A549 (cell line): ENCODE results near the gene CT45A9. TPM values are rescaled to one million over a fixed set of nuclear protein-coding genes. Genes with fewer than 3 reads are reported as not detected.
"Not testable (repeated sequence)": the region's sequence is repeated elsewhere in the genome, so short reads cannot be mapped to it uniquely, and the experiment has no call there.

Experiments used
- ATAC-seq, 2 experiments: fragments of 200-7000 bp in 1 of 2; fragments of >200 bp in 1 of 2; cut with Nextera tagmentation in 1 of 2; cut with Tn5 transposase in 1 of 2; 3 replicates each; pipeline versions ENCODE4 v1.8.0 to v1.9.1; 2018 to 2020; ENCODE audit warnings: mild to moderate bottlenecking in 1 of 2, moderate library complexity in 1 of 2
- CTCF ChIA-PET: fragments of 300-600 bp; sonication (Branson Sonifier 250); formaldehyde crosslinking; extraction: SDS; loops from one replicate; lab custom pipeline; 2021; ENCODE audit warnings: antibody characterized with exemption, inconsistent platforms; lab: Yijun Ruan, JAX
- POLR2A ChIA-PET: fragments of 350-600 bp; formaldehyde crosslinking; extraction: SDS; loops from one replicate; lab custom pipeline; 2021; ENCODE audit warnings: antibody characterized with exemption, inconsistent platforms; lab: Yijun Ruan, JAX
- DNase-seq, 2 experiments: peaks; one replicate each; pipeline versions ENCODE4 v3.0.0 to v3.0.0-alpha.2; 2011 to 2016; ENCODE audit warnings: low read depth in 1 of 2, low spot score in 1 of 2
- FAIRE-seq: peaks from 2 replicates; lab custom pipeline; 2011; peaks lifted over from hg19 to GRCh38; lab: Jason Lieb, UNC
- H3K27ac ChIP-seq, 2 experiments: fragments of >200 bp; sonication (Bioruptor Twin); formaldehyde crosslinking; 3 replicates each; pipeline ENCODE4 v1.5.1; 2016 to 2017
- H3K4me1 ChIP-seq: fragments of >200 bp; sonication (Bioruptor Twin); formaldehyde crosslinking; 3 replicates; pipeline ENCODE4 v1.6.1; 2016
- H3K4me2 ChIP-seq: fragments of >200 bp; sonication (Bioruptor Twin); formaldehyde crosslinking; 3 replicates; pipeline ENCODE4 v1.6.1; 2016
- H3K4me3 ChIP-seq: fragments of >200 bp; sonication (Bioruptor Twin); formaldehyde crosslinking; 3 replicates; pipeline ENCODE4 v1.5.1; 2016
- H3K9me3 ChIP-seq: fragments of >200 bp; sonication (Bioruptor Twin); formaldehyde crosslinking; 3 replicates; pipeline ENCODE4 v1.6.1; 2016
- CEBPB ChIP-seq, 2 experiments: fragments of >200 bp in 1 of 2; sonication (Bioruptor Twin) in 1 of 2; formaldehyde crosslinking in 1 of 2; IDR thresholded peaks; 2 replicates each; pipeline ENCODE4 v1.6.1; 2012 to 2016
- EHF ChIP-seq: fragments of 250-450 bp; sonication (Bioruptor Pico); IDR thresholded peaks from 2 replicates; pipeline ENCODE4 v1.5.0; 2020; ENCODE audit warnings: mild to moderate bottlenecking
- ESRRA ChIP-seq: fragments of 150-350 bp; IDR thresholded peaks from 2 replicates; pipeline ENCODE4 v1.6.1; 2014; ENCODE audit warnings: mild to moderate bottlenecking, low read length, borderline replicate concordance
- HEYL ChIP-seq: fragments of 250-450 bp; sonication (Bioruptor Pico); IDR thresholded peaks from 2 replicates; pipeline ENCODE4 v1.8.0; 2021; ENCODE audit warnings: mild to moderate bottlenecking, moderate library complexity
- HOXA7 ChIP-seq: fragments of 250-450 bp; sonication (Bioruptor Pico); IDR thresholded peaks from 2 replicates; pipeline ENCODE4 v1.5.0; 2020; ENCODE audit warnings: mild to moderate bottlenecking, moderate library complexity
- HOXB5 ChIP-seq: fragments of 250-450 bp; sonication (Bioruptor Pico); IDR thresholded peaks from 2 replicates; pipeline ENCODE4 v1.5.0; 2020; ENCODE audit warnings: mild to moderate bottlenecking, moderate library complexity
- MAFK ChIP-seq: fragments of 450-650 bp; IDR thresholded peaks from 2 replicates; pipeline ENCODE4 v1.6.1; 2014; ENCODE audit not compliant: partially characterized antibody
- MYC ChIP-seq: IDR thresholded peaks from 2 replicates; pipeline ENCODE4 v1.6.1; 2012; ENCODE audit warnings: mild to moderate bottlenecking, inconsistent platforms, low read length, improper control_type of control experiment, borderline replicate concordance
- RCOR1 ChIP-seq: fragments of 150-350 bp; IDR thresholded peaks from 2 replicates; pipeline ENCODE4 v1.6.1; 2014; ENCODE audit warnings: antibody characterized with exemption, low read length, low read depth
- RFX5 ChIP-seq: fragments of 450-650 bp; IDR thresholded peaks from 2 replicates; pipeline ENCODE4 v1.7.1; 2014; ENCODE audit warnings: antibody characterized with exemption, mild to moderate bottlenecking, moderate library complexity
- RNF2 ChIP-seq: fragments of 200-600 bp; sonication (generic); IDR thresholded peaks from 2 replicates; pipeline ENCODE4 v1.6.1; 2016; ENCODE audit warnings: low read depth, mild to moderate bottlenecking, antibody characterized with exemption, moderate library complexity, borderline replicate concordance
- SMC3 ChIP-seq: fragments of >200 bp; sonication (Bioruptor Twin); formaldehyde crosslinking; IDR thresholded peaks from 3 replicates; pipeline ENCODE4 v1.6.1; 2018; ENCODE audit warnings: inconsistent platforms
- ZC3H11A ChIP-seq: fragments of 450-650 bp; IDR thresholded peaks from 2 replicates; pipeline ENCODE4 v1.6.1; 2014; ENCODE audit warnings: antibody characterized with exemption, mild to moderate bottlenecking
- ZFP36 ChIP-seq: fragments of 450-650 bp; IDR thresholded peaks from 2 replicates; pipeline ENCODE4 v1.6.1; 2014; ENCODE audit warnings: borderline replicate concordance; ENCODE audit not compliant: partially characterized antibody
- ZNF302 ChIP-seq: fragments of 250-450 bp; sonication (Bioruptor Pico); IDR thresholded peaks from 2 replicates; pipeline ENCODE4 v1.9.0; 2021; ENCODE audit warnings: inconsistent platforms, mild to moderate bottlenecking, moderate library complexity
- ZSCAN20 ChIP-seq: fragments of 250-450 bp; sonication (Bioruptor Pico); IDR thresholded peaks from 2 replicates; pipeline ENCODE4 v1.8.0; 2022; ENCODE audit warnings: mild to moderate bottlenecking, moderate library complexity
- WGBS: methylation state at CpG from one replicate; pipeline ENCODE4 v1.1.6; 2017; ENCODE audit errors: missing lambda C conversion rate; 5-methylcytosine and 5-hydroxymethylcytosine counted together
- polyA plus RNA-seq, 4 experiments: library from polyadenylated mRNA; depleted of rRNA in 3 of 4; stranded (reverse); fragments of >200 nt; fragmentation: RNase III in 1 of 4; extraction: RNeasy Plus Mini Kit Qiagen cat#74134 plus additional on column Dnase treatment in 1 of 4; gene quantifications; 2 replicates in 3 of 4; 3 replicates in 1 of 4; pipeline ENCODE4 v1.2.3, GENCODE V29; 2011 to 2017
- TF ChIP-seq, protein P1 (sequence below): IDR thresholded peaks from 2 replicates; pipeline ENCODE4 v1.6.1; 2012; ENCODE audit warnings: low read depth, borderline replicate concordance
- TF ChIP-seq, protein P2 (sequence below): fragments of 450-650 bp; IDR thresholded peaks from 2 replicates; pipeline ENCODE4 v1.6.1; 2014; ENCODE audit warnings: antibody characterized with exemption
- TF ChIP-seq, protein P3 (sequence below): fragments of 150-350 bp; IDR thresholded peaks from 2 replicates; pipeline ENCODE4 v1.6.1; 2014; ENCODE audit warnings: low read depth, mild to moderate bottlenecking, low read length
- TF ChIP-seq, protein P4 (sequence below): fragments of >200 bp; sonication (Bioruptor Twin); formaldehyde crosslinking; IDR thresholded peaks from 2 replicates; pipeline ENCODE4 v1.6.1; 2016
- TF ChIP-seq, protein P5 (sequence below): IDR thresholded peaks from 2 replicates; pipeline ENCODE4 v1.6.1; 2012

The CT45A9 gene
- polyA plus RNA-seq, 2 of the 4 experiments (the other 2 are of a cell fraction), result not detected

DNA sequence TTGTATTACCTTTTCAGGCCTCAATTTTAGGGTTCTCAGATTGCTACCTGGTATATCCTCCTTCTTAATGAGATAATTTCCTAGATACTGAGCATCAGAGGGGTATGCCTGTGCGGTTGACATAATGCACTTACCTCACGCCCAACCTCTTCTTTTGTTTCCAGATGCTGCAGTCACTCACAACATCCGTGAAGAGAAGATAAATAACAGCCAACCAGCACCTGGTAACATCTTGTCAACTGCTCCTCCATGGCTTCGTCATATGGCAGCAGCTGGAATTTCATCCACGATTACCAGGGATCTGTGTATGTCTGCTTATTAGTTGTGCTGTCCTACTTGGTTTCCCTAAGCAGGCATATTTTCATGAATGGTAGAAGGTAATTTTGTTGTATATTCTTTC, 38.6 kb upstream of the CT45A9 start (continued):
- no peak for TF ChIP-seq MYC
- no peak for TF ChIP-seq RCOR1
- no peak for TF ChIP-seq ZFP36
- TF ChIP-seq, protein P1, sequence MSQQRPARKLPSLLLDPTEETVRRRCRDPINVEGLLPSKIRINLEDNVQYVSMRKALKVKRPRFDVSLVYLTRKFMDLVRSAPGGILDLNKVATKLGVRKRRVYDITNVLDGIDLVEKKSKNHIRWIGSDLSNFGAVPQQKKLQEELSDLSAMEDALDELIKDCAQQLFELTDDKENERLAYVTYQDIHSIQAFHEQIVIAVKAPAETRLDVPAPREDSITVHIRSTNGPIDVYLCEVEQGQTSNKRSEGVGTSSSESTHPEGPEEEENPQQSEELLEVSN, result no peak

DNA sequence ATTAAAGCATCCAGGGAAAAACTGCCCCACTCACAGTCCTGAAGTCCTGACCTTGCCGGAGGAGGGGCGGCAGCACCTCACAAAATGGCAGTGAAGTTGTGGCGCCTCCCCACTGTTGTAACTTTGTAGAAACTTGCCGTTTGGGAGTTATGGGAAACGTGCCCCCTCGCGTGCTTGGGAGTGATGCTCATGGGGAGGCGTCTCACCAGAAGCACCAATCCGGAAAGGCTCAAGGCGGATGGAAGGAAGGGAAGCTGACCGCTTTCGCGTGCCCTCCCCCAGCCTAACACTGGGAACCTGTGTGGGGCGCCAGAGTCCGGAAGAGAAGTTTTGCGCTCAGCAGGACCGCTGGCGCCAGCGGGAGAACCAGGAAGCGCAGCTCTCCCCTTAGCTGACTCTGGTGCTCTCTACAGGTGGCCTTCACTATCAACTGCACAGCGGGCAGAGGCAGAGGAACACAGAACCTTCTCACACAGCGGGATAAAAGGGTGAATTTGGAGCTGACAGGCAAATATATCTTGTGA, 21.7 kb upstream of the CT45A9 start, which contains the start of the genes CT45A10 and SAGE1:
Gene CT45A10 (minus strand): TSS at position 151 of the 524 bp plus-strand sequence. CDS start 8,100 bp downstream, outside the sequence.
Gene SAGE1 (plus strand): TSS at position 423 of the 524 bp plus-strand sequence. CDS start 2,527 bp downstream, outside the sequence.
- ATAC-seq, result peak in 1 of 2 experiments; percentile 34; a peak in 1 of 6 replicates
- CTCF ChIA-PET, result no interaction called here
- 66% methylated on average over 16 of the region's 22 CpGs for WGBS
- POLR2A ChIA-PET, result no interaction called here
- no peak within 1 kb of the TSS for H3K4me3 ChIP-seq
- TF ChIP-seq ZC3H11A (no peak), ZNF302 (CRISPR knock-in tag) (no peak), HEYL (CRISPR knock-in tag) (no peak)
- TF ChIP-seq, protein P2, sequence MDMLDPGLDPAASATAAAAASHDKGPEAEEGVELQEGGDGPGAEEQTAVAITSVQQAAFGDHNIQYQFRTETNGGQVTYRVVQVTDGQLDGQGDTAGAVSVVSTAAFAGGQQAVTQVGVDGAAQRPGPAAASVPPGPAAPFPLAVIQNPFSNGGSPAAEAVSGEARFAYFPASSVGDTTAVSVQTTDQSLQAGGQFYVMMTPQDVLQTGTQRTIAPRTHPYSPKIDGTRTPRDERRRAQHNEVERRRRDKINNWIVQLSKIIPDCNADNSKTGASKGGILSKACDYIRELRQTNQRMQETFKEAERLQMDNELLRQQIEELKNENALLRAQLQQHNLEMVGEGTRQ, result no peak
- TF ChIP-seq, protein P3, sequence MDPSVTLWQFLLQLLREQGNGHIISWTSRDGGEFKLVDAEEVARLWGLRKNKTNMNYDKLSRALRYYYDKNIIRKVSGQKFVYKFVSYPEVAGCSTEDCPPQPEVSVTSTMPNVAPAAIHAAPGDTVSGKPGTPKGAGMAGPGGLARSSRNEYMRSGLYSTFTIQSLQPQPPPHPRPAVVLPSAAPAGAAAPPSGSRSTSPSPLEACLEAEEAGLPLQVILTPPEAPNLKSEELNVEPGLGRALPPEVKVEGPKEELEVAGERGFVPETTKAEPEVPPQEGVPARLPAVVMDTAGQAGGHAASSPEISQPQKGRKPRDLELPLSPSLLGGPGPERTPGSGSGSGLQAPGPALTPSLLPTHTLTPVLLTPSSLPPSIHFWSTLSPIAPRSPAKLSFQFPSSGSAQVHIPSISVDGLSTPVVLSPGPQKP, result no peak
- TF ChIP-seq, protein P4, sequence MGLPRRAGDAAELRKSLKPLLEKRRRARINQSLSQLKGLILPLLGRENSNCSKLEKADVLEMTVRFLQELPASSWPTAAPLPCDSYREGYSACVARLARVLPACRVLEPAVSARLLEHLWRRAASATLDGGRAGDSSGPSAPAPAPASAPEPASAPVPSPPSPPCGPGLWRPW, result no peak
- no peaks in the 10 kb centered on the region for H3K9me3 ChIP-seq
- peak in 1 of 2 experiments; percentile 3 for DNase-seq
- FAIRE-seq, result no peak
- no peaks in the 10 kb centered on the region for H3K4me1 ChIP-seq
- no peak within 1 kb of the TSS for H3K27ac ChIP-seq
- H3K4me2 ChIP-seq, result no peak within 1 kb of the TSS

DNA sequence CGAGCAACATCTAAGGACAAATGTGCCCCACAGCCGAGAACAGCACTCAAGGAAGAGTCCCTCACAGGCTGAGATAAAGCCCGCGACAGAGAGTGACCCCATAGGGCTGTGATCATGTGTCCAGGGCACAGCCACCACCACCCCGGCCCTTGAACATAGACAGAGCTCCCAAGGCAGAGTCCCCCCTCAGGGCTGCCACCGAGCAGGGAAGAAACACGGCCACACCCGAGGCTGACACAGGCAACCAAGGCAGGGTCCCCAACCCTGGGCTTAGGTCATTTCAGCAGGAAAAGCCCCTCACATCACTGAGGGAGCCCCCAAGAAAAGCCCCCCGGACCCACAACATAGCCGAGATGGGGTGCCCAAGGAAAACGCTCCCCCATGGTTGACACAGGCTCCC, 21.2 kb upstream of the CT45A9 start:
- ChIA-PET POLR2A (no interaction called here), CTCF (no interaction called here)

DNA sequence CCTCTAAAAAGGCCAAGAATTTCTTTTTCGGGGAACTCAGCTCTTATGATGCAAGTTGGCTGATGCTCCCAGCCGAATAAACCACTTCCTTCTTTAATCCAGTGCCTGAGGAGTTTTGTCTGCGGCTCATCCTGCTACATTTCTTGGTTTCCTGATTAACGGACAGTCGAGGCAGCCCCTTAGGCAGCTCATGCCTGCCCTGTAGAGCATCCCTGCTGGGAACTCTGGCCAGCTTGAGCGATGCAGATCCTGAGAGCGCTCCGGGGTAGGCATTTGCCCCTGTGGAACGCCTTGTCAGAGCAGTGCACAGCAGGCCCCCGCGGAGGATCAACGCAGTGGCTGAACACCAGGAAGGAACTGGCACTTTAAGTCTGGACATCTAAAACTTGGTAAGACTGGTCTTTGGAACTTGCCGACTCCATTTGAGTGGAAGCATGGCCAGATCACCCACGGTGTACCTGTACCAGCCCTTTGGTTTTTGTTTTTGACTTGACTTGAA, 18.5 kb upstream of the CT45A9 start:
- 49% methylated on average over 14 of the region's 14 CpGs for WGBS
- Histone ChIP-seq H3K4me3 (no peak overlapping the region), H3K4me2 (no peak overlapping the region), H3K9me3 (no peaks in the 10 kb centered on the region), H3K27ac (no peak overlapping the region), H3K4me1 (no peaks in the 10 kb centered on the region)
- POLR2A ChIA-PET, result no interaction called here
- CTCF ChIA-PET, result no interaction called here
- no peak for FAIRE-seq
- no peak for TF ChIP-seq HOXA7 (CRISPR knock-in tag)
- no peak for TF ChIP-seq RCOR1
- no peak for TF ChIP-seq ESRRA
- TF ChIP-seq CEBPB (IDR thresholded peaks at IDR 0.05), result no peak
- TF ChIP-seq SMC3, result no peak
- no peak for TF ChIP-seq EHF (CRISPR knock-in tag)
- no peak for ATAC-seq
- DNase-seq, result no peak

More for the DNA sequence above, 21.2 kb upstream of the CT45A9 start:
- H3K4me1 ChIP-seq, result no peaks in the 10 kb centered on the region
- 29% methylated on average over 4 of the region's 11 CpGs for WGBS
- ATAC-seq (no peak), FAIRE-seq (no peak), DNase-seq (no peak)
- H3K4me3 ChIP-seq, result no peak overlapping the region
- no peak overlapping the region for H3K4me2 ChIP-seq
- H3K27ac ChIP-seq, result no peak overlapping the region
- H3K9me3 ChIP-seq, result no peaks in the 10 kb centered on the region
- TF ChIP-seq RFX5 (no peak), MAFK (no peak), ZSCAN20 (CRISPR knock-in tag) (no peak), RNF2 (no peak), HOXB5 (CRISPR knock-in tag) (no peak)
- TF ChIP-seq, protein P5, sequence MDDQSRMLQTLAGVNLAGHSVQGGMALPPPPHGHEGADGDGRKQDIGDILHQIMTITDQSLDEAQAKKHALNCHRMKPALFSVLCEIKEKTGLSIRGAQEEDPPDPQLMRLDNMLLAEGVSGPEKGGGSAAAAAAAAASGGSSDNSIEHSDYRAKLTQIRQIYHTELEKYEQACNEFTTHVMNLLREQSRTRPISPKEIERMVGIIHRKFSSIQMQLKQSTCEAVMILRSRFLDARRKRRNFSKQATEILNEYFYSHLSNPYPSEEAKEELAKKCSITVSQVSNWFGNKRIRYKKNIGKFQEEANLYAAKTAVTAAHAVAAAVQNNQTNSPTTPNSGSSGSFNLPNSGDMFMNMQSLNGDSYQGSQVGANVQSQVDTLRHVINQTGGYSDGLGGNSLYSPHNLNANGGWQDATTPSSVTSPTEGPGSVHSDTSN, result no peak
- TF ChIP-seq, all 56 proteins: peak for 0

DNA sequence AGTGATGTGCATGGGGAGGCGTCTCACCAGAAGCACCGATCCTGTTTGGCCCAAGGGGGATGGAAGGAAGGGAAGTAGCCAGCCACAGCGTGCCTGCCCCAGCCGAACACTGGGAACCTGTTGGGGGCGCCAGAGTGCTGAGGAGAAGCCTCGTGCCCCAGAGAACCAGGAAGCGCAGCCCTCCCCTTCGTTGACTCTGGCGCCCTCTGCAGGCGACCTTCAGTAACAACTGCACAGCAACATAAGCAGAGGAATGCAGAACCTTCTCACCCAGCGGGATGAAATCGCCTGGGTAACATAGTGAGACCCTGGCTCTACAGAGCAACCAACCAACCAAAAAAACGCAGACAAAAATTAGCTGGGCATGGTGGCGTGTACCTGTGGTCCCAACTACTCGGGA, 17.4 kb upstream of the CT45A9 start:
- H3K4me3 ChIP-seq, H3K4me1 ChIP-seq, CTCF ChIA-PET, H3K9me3 ChIP-seq, FAIRE-seq, POLR2A ChIA-PET, H3K27ac ChIP-seq, H3K4me2 ChIP-seq, ATAC-seq: not testable (repeated sequence)
- 53% methylated on average over 5 of the region's 15 CpGs for WGBS
- peak in 1 of 2 experiments; percentile 45 for DNase-seq

DNA sequence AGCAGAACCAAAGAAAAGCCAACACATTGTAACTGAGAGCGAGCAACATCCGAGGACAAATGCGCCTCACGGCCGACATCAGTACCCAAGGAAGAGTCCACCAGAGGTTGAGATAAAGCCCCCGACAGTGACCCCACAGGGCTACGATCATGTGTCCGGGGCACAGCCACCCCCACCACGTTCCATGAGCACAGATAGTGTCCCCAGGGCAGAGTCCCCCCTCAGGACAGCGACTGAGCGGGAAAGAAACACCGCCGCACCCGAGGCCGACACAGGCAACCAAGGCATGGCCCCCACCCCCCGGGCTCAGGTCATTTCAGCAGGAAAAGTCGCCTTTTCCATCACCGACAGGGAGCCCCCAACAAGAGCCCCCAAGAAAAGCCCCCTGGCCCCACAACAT, 16.6 kb upstream of the CT45A9 start:
- not testable (repeated sequence) for FAIRE-seq

More for the DNA sequence above, 16.6 kb upstream of the CT45A9 start:
- H3K9me3 ChIP-seq, H3K27ac ChIP-seq, H3K4me1 ChIP-seq, DNase-seq, ATAC-seq, H3K4me3 ChIP-seq, POLR2A ChIA-PET, CTCF ChIA-PET, H3K4me2 ChIP-seq: not testable (repeated sequence)
- 62% methylated on average over 11 of the region's 18 CpGs for WGBS
